ENCODE data around the gene ADK. TPM values are rescaled to one million over a fixed set of nuclear protein-coding genes. Genes with fewer than 3 reads are reported as not detected.

The ADK gene
- 41.5 and 53.7 TPM in 2 replicates for total RNA-seq

DNA sequence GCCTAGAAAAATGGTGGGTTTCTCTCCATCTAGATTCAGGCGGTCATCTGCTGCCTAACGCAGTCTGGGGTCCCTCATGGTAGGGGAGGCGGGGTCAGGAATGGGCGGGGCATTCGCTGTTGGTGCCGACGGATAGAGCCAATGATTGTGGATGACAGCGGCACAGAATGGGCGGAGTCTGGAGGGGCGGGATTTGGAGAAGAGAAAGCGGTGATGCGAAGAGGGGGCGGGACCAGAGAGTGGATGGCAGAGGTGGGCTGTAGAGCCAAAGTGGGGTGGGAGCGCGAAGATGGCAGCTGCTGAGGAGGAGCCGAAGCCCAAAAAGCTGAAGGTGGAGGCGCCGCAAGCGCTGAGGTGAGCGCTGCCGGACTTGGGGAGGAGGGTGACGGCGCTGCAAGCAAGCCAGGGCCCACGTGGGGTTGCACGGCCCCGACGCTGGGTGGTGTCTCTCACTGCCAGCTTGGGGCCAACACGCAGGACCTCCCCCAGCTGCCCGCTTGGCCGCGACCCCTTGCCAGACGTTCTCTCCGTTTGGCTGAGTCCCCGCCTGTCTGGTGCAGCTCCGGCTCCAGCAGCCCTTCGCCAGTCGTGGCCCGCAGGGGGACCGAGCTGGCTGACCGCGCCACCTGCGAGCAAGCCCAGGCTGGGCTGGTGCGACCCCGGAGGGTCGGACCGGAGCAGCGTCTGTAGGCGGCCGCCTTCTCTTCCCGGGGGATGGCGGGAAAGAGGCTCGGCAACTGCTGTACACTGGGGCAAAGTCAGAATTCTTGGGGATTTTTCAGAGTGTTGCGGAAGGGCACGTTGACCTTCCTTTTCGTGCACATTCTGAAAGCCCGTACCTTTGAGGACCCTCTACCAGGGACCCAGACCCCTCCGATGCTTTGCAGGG lies at the start of gene ADK:
TSS of gene ADK (plus strand) at position 232 of the 889 bp plus-strand sequence. CDS start at position 290, 58 bp downstream.
- H3K36me3 ChIP-seq (ENCODE audit: control insufficient read depth, insufficient read depth, low read length): no peaks in the 10 kb centered on the region
- peak; percentile 93 for DNase-seq (ENCODE audit: low read depth)
- H3K4me3 ChIP-seq (ENCODE audit: low read depth, low read length): peak within 1 kb of the TSS; percentile 83
- TF ChIP-seq, protein P1, sequence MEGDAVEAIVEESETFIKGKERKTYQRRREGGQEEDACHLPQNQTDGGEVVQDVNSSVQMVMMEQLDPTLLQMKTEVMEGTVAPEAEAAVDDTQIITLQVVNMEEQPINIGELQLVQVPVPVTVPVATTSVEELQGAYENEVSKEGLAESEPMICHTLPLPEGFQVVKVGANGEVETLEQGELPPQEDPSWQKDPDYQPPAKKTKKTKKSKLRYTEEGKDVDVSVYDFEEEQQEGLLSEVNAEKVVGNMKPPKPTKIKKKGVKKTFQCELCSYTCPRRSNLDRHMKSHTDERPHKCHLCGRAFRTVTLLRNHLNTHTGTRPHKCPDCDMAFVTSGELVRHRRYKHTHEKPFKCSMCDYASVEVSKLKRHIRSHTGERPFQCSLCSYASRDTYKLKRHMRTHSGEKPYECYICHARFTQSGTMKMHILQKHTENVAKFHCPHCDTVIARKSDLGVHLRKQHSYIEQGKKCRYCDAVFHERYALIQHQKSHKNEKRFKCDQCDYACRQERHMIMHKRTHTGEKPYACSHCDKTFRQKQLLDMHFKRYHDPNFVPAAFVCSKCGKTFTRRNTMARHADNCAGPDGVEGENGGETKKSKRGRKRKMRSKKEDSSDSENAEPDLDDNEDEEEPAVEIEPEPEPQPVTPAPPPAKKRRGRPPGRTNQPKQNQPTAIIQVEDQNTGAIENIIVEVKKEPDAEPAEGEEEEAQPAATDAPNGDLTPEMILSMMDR (IDR thresholded peaks at IDR 0.05; ENCODE audit: insufficient read depth, low read length, severe bottlenecking): peak; percentile 48
- no peaks in the 10 kb centered on the region for H3K27me3 ChIP-seq (ENCODE audit: control insufficient read depth, insufficient read depth, low read length)
- FAIRE-seq: no peak

DNA sequence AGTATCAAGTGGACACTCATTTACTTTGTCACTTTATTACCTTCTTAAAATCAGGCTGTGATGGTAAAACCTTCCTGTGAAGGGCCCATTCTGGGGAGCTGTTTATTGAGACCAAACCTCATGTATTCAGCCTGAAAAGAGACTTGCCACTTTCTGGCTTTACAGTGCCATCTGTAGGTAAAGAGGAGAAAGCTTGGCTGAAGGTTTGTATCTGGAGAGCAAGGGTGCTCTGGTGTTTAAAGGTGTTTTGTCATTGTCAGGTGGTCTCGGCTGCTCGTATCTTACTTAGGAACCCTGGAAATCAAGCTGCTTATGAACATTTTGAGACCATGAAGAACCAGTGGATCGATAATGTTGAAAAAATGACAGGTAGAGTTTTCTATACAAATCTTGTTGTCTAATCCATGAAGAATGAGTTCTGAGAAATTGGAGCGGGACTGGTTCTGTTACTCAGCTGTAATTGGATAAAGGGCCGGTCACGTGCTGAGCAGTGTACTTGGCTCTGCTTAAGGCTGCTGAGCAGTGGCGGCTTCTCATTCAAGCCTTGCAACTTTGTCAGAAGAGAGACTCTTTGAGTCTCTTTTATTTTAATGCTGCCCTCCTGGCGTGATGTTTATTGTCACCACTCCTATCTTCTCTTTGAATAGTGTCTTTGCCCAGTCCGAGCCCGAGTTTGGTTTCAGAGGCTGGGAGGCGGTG lies 47.3 kb upstream of the ADK start:
- Histone ChIP-seq H3K4me3 (ENCODE audit: low read depth, low read length) (no peak overlapping the region), H3K36me3 (ENCODE audit: control insufficient read depth, insufficient read depth, low read length) (peaks cover 21% of the 10 kb centered on the region), H3K27me3 (ENCODE audit: control insufficient read depth, insufficient read depth, low read length) (no peaks in the 10 kb centered on the region)
- no peak for FAIRE-seq
- TF ChIP-seq, protein P1 (IDR thresholded peaks at IDR 0.05; ENCODE audit: insufficient read depth, low read length, severe bottlenecking): peak; percentile 34
- DNase-seq (ENCODE audit: low read depth): no peak

DNA sequence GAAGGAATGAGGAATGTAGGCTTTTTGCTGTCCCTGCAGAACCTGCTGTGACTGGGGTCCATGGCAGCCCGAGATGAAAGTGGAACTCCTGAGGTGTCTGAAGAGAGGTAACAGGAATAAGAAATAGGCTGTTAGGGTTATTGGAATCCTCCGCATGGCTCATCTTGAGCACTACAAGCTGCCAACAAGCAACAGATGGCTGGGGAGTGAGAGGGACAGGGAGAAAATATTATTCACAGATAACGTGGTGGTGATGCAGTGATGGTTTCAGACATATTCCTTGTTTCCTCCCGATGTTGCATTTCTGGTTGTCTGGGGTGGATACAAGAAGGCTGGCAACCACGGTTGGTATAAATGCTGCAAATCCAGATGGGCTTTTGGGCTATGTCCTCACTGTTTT lies 46.5 kb upstream of the ADK start:
- FAIRE-seq (no peak), DNase-seq (ENCODE audit: low read depth) (no peak)
- Histone ChIP-seq H3K27me3 (ENCODE audit: control insufficient read depth, insufficient read depth, low read length) (no peaks in the 10 kb centered on the region), H3K36me3 (ENCODE audit: control insufficient read depth, insufficient read depth, low read length) (peaks cover 26% of the 10 kb centered on the region), H3K4me3 (ENCODE audit: low read depth, low read length) (no peak overlapping the region)
- TF ChIP-seq, protein P1 (IDR thresholded peaks at IDR 0.05; ENCODE audit: insufficient read depth, low read length, severe bottlenecking): no peak

DNA sequence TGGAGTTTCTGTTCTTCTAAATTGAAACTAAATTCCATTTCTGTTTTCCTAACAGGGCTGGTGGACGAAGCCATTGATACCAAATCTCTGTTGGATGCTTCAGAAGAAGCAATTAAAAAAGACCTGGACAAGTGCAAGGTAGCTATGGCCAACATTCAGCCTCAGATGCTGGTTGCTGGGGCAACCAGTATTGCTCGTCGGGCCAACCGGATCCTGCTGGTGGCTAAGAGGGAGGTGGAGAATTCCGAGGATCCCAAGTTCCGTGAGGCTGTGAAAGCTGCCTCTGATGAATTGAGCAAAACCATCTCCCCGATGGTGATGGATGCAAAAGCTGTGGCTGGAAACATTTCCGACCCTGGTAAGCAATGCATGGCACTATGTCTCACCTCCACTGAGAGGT lies 46.0 kb upstream of the ADK start:
- H3K4me3 ChIP-seq (ENCODE audit: low read depth, low read length): no peak overlapping the region
- TF ChIP-seq, protein P1 (IDR thresholded peaks at IDR 0.05; ENCODE audit: insufficient read depth, low read length, severe bottlenecking): no peak
- no peaks in the 10 kb centered on the region for H3K27me3 ChIP-seq (ENCODE audit: control insufficient read depth, insufficient read depth, low read length)
- DNase-seq (ENCODE audit: low read depth) (no peak), FAIRE-seq (no peak)
- peaks cover 26% of the 10 kb centered on the region for H3K36me3 ChIP-seq (ENCODE audit: control insufficient read depth, insufficient read depth, low read length)

DNA sequence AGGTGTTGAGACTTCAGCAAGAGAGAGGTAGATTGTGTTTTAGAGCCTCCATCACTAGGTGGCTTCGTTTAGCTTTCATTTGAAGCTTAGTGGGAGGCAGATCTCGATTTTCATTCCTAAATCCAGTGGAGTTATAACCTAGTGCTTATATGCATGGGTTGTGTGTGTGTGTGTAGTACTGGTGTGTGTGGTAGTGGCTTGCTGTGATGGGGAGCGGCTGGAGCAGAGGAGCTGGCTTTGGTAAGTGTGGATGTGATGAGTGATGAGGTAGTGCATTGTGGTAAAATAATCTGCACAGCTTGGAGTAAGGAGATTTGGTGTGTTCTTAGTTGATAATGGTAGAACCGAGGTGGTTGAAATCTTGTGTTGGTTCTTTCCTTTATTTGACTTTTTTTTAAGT lies 43.6 kb upstream of the ADK start:
- Histone ChIP-seq H3K4me3 (ENCODE audit: low read depth, low read length) (no peak overlapping the region), H3K27me3 (ENCODE audit: control insufficient read depth, insufficient read depth, low read length) (no peaks in the 10 kb centered on the region), H3K36me3 (ENCODE audit: control insufficient read depth, insufficient read depth, low read length) (peaks cover 34% of the 10 kb centered on the region)
- TF ChIP-seq, protein P1 (IDR thresholded peaks at IDR 0.05; ENCODE audit: insufficient read depth, low read length, severe bottlenecking): no peak
- FAIRE-seq (no peak), DNase-seq (ENCODE audit: low read depth) (no peak)

Measured in bronchial epithelial cell (primary cell).